Breast epithelium (tissue), 3 donors: Measurements from ENCODE around the gene PRKCG.

ENCODE experiments used
- POLR2A ChIP-seq: fragments of 450-650 bp; IDR thresholded peaks from one replicate; pipeline ENCODE4 v1.6.1; 2016; ENCODE audit warnings: antibody characterized with exemption, mild to moderate bottlenecking, moderate library complexity
- POLR2AphosphoS5 ChIP-seq, 3 donors: sonication (generic); formaldehyde crosslinking; IDR thresholded peaks; one replicate each; pipeline ENCODE4 v1.6.1; 2017; ENCODE audit warnings: antibody characterized with exemption in 3 of 3
- TF ChIP-seq, protein P1 (sequence below), 3 donors: fragments of 450-650 bp; IDR thresholded peaks; one replicate each; pipeline ENCODE4 v1.5.1; 2016 to 2017; ENCODE audit warnings: antibody characterized with exemption in 3 of 3, mild to moderate bottlenecking in 3 of 3, moderate library complexity in 3 of 3

DNA sequence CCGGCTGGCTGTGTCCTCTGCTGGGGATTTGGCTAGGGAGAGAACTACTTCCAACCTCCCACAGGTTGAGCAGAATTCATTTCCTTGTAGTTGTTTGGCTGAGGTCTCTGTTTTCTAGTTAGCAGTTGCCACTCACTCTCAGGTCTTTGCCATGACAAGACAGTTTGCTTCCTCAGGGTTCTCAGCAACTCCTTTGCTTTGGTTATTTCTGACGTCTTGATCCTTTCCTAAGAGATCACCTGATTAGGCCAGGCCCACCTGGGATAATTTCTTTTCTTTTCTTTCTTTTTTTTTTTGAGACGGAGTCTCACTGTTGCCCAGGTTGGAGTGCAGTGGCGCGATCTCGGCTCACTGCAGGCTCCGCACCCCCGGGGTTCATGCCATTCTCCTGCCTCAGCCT, 71.4 kb downstream of the PRKCG start:
- TF ChIP-seq POLR2A (no peak), POLR2AphosphoS5 (IDR thresholded peaks at IDR 0.05) (no peak)
- TF ChIP-seq, protein P1, sequence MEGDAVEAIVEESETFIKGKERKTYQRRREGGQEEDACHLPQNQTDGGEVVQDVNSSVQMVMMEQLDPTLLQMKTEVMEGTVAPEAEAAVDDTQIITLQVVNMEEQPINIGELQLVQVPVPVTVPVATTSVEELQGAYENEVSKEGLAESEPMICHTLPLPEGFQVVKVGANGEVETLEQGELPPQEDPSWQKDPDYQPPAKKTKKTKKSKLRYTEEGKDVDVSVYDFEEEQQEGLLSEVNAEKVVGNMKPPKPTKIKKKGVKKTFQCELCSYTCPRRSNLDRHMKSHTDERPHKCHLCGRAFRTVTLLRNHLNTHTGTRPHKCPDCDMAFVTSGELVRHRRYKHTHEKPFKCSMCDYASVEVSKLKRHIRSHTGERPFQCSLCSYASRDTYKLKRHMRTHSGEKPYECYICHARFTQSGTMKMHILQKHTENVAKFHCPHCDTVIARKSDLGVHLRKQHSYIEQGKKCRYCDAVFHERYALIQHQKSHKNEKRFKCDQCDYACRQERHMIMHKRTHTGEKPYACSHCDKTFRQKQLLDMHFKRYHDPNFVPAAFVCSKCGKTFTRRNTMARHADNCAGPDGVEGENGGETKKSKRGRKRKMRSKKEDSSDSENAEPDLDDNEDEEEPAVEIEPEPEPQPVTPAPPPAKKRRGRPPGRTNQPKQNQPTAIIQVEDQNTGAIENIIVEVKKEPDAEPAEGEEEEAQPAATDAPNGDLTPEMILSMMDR (IDR thresholded peaks at IDR 0.05) = no peak
